Right hindlimb (tissue), 1 donor: ENCODE data around the gene PRRT3.
A peak's percentile ranks its signal among the peaks of the same experiment; 100 is the strongest.
"Not testable (repeated sequence)": the region's sequence is repeated elsewhere in the genome, so short reads cannot be mapped to it uniquely, and the experiment has no call there.

ENCODE experiments used
- DNase-seq: peaks from one replicate; pipeline ENCODE4 v3.0.0-alpha.2; 2018

The PRRT3 gene

GRCh38 chr3:9917820-9918219, 34.4 kb downstream of the PRRT3 start:
- DNase-seq: no peak

GRCh38 chr3:9916734-9917680, 35.2 kb downstream of the PRRT3 start, which contains the start of gene IL17RC:
Gene IL17RC (plus strand): TSS chr3:9917098. CDS start chr3:9917316, 218 bp downstream.
- DNase-seq: peak; percentile 95

GRCh38 chr3:9916346-9916733, 35.9 kb downstream of the PRRT3 start:
- DNase-seq: no peak

- DNase-seq: peak; percentile 90
Measured at GRCh38 chr3:9915254-9916141, 36.7 kb downstream of the PRRT3 start.

GRCh38 chr3:9914559-9915253, 37.5 kb downstream of the PRRT3 start:
- no peak for DNase-seq

GRCh38 chr3:9914011-9914410, 38.2 kb downstream of the PRRT3 start:
- DNase-seq: no peak

GRCh38 chr3:9913601-9914000, 38.6 kb downstream of the PRRT3 start:
- no peak for DNase-seq

- DNase-seq: no peak
Measured at GRCh38 chr3:9912294-9912935, 39.8 kb downstream of the PRRT3 start.

GRCh38 chr3:9911863-9912262, 40.3 kb downstream of the PRRT3 start:
- no peak for DNase-seq

GRCh38 chr3:9909221-9910013, 42.8 kb downstream of the PRRT3 start:
- DNase-seq: no peak

GRCh38 chr3:9908286-9908685, 43.9 kb downstream of the PRRT3 start:
- DNase-seq: no peak

GRCh38 chr3:9906480-9906879, 45.7 kb downstream of the PRRT3 start:
- DNase-seq: no peak

GRCh38 chr3:9903904-9904303, 48.3 kb downstream of the PRRT3 start:
- no peak for DNase-seq

GRCh38 chr3:9903238-9903624, 49.0 kb downstream of the PRRT3 start:
- no peak for DNase-seq

GRCh38 chr3:9902372-9903237, 49.6 kb downstream of the PRRT3 start, which contains the start of gene IL17RE:
Gene IL17RE (plus strand): TSS chr3:9902848. CDS start chr3:9902933, 85 bp downstream.
- DNase-seq: no peak

- no peak for DNase-seq
Measured at GRCh38 chr3:9901967-9902366, 50.2 kb downstream of the PRRT3 start.

GRCh38 chr3:9900965-9901415, 51.2 kb downstream of the PRRT3 start:
- DNase-seq: not testable (repeated sequence)

- no peak for DNase-seq
Measured at GRCh38 chr3:9899289-9899791, 52.9 kb downstream of the PRRT3 start.

- no peak for DNase-seq
Measured at GRCh38 chr3:9898467-9899241, 53.6 kb downstream of the PRRT3 start.
